CD4-positive, alpha-beta T cell treated with Interleukin-6 at 100 ng/mL for 8 hours (primary cell): ENCODE results near the gene ABR.
"Not testable (repeated sequence)": the region's sequence is repeated elsewhere in the genome, so short reads cannot be mapped to it uniquely, and the experiment has no call there.

Source experiments
- DNase-seq: peaks from one replicate; pipeline ENCODE4 v3.0.0-alpha.2; 2020; ENCODE audit warnings: mixed read lengths, low spot score

ABR gene

GRCh38 chr17:1173432-1174262, 6.1 kb downstream of the ABR start:
- no peak for DNase-seq

- DNase-seq, result no peak
These were observed 7.8 kb downstream of the ABR start for GRCh38 chr17:1171953-1172352.

GRCh38 chr17:1170739-1171138, 9.0 kb downstream of the ABR start:
- no peak for DNase-seq

- DNase-seq, result no peak
These were observed 9.9 kb downstream of the ABR start for GRCh38 chr17:1169929-1170312.

GRCh38 chr17:1169221-1169928, 10.4 kb downstream of the ABR start:
- no peak for DNase-seq

- no peak for DNase-seq
These were observed 11.1 kb downstream of the ABR start for GRCh38 chr17:1168533-1169220.

GRCh38 chr17:1166276-1166675, 13.5 kb downstream of the ABR start:
- no peak for DNase-seq

GRCh38 chr17:1165836-1166235, 13.9 kb downstream of the ABR start:
- no peak for DNase-seq

- DNase-seq, result no peak
These were observed 14.7 kb downstream of the ABR start for GRCh38 chr17:1164935-1165556.

GRCh38 chr17:1162116-1162855, 17.5 kb downstream of the ABR start:
- no peak for DNase-seq

GRCh38 chr17:1160591-1161390, 19.0 kb downstream of the ABR start:
- no peak for DNase-seq

- no peak for DNase-seq
These were observed 20.2 kb downstream of the ABR start for GRCh38 chr17:1159431-1160180.

- no peak for DNase-seq
These were observed 20.9 kb downstream of the ABR start for GRCh38 chr17:1158879-1159278.

GRCh38 chr17:1156864-1157263, 22.9 kb downstream of the ABR start:
- DNase-seq, result no peak

- DNase-seq, result no peak
These were observed 25.1 kb downstream of the ABR start for GRCh38 chr17:1154704-1155103.

GRCh38 chr17:1153795-1154546, 25.8 kb downstream of the ABR start:
- no peak for DNase-seq

- DNase-seq, result not testable (repeated sequence)
These were observed 27.2 kb downstream of the ABR start for GRCh38 chr17:1152582-1152981.

- no peak for DNase-seq
These were observed 28.7 kb downstream of the ABR start for GRCh38 chr17:1150863-1151600.

- no peak for DNase-seq
These were observed 29.9 kb downstream of the ABR start for GRCh38 chr17:1149869-1150268.
